Measurements from ENCODE around the gene HSBP1.

HSBP1 gene

DNA sequence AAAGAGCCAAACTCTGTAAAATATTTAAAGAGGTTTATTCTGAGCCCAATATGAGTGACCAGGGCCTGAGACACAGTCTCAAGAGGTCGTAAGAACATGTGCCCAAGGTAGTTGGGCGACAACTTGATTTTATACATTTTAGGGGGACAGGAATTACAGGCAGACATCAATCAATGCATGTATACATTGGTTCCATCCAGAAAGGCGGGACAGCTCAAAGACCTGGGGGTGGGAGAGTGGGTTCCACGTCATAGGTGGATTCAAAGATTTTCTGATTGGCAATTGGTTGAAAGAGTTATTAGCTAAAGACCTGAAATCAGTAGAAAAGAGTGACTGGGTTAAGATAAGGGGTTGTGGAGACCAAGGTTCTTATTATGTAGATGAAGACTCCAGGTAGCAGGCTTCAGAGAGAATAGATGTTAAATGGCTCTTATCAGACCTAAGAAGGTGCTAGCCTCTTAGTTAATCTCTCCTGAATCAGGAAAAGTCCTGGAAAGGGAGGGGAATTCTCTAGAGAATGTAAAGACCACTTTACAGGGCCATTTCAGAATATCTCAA lies 32.4 kb downstream of the HSBP1 start:
- no peak for DNase-seq

- no peak for DNase-seq
These were observed 34.5 kb downstream of the HSBP1 start for GRCh38 chr16:83842291-83842690.

DNA sequence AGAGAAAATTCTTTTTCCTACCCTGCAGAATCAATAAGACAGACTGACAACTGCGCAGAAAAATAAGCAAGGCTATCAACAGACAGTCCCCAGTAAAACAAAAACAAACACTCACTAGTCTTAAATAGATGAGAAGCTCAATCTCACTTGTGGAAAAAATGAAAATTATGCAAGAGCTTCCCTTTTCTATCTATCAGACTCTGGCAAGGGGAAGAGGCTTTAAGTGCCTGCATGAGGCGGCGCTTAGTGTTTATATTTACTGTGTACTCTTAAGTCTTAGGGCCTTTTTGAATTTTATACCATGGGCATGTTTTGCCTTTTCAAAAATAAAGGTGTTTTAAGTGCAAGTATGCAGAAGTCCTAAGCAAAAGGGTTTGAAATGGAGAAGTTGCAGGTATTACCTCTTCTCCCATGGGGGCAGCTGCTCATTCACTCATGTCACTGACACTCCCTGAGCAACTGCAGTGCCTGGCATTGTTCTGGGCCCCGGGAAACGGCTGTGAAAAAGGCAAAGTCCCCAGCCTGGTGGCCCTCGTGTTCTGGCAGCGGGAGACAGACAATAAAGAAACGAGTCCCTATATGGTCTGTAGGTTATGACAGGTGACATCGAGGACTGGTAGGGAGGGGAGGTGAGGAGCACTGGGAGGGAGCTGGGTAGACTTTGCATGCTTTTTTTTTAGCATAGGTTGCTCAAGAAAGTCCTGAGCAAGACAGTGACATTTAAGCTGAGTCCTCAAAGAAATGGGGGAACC lies 35.2 kb downstream of the HSBP1 start:
- DNase-seq, result no peak

DNA sequence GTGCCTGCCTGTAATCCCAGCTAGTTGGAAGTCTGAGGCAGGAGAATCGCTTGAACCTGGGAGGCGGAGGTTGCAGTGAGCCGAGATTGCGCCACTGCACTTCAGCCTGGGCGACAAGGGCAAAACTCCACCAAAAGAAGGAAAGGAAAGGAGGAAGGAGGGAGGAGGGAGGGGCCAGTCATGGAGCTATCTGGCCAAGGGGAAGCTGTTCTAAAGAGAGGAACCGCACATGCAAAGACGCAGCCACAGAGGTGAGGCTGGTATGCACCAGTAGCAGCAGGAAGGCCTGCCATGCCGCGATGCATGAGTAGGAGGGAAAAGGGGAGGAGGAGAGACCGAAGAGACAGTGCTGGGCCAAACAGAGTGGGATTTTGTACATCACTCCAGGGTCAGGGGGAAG lies 35.9 kb downstream of the HSBP1 start:
- DNase-seq, result no peak

GRCh38 chr16:83845263-83845662 lies 37.5 kb downstream of the HSBP1 start:
- DNase-seq, result no peak

DNA sequence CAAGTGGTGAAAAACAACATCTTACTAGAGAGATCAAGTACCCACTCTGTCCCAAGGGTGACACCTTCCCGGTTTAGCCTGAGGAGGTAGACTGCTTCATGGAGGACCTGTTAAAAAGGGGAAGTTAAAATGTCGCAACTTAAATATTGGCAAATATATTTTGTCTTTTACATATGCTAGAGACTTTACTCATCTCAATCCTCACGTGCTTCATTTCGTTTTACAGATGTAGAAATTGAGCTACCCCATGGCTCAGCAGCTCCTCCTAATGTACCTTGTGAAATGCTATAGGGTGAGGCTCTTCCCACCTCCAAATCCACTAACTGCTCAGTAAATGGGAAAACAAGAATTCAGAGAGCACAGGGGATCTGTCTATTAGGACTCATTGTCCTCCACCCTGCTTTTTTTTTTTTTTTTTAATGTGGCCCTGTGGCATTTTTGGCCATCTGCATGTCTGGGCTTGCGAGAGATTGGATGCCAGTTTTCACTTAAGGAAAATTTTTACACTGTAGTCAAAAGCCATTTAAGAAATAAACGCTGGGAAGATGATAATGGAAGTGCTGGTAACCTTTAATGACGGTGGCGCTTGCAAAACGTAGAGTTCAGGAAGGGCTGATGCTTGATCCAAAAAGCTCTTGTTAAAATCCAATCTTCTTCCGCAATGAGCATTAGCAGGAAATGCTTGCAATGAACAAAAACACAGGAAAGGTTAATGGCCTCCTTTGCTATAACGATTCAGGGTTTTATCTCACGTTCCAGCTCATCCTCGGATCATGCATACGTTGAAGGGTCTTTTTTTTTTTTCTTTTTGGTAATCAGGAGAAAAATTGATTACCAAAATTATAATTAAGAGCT lies 39.8 kb downstream of the HSBP1 start:
- DNase-seq, result no peak

- no peak for DNase-seq
These were observed 41.6 kb downstream of the HSBP1 start for GRCh38 chr16:83849421-83849820.

DNA sequence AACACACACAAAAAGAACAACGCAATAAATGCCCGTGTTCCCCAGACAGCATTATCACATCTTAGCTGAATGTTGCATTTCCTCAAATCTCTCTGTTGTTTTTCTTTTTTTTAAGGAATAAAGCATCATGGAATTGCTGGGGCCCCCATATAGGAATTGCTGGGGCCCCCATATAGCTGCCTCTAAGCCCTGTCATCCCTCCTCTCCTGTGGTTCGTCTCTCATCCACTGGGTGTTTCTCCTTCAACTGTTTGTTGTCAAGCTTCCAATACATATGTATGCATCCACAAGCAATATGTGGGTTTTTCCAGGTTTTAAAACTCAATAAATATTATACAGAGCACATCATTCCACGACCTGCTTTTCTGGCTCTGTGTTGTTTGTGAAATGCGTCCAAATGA lies 43.2 kb downstream of the HSBP1 start:
- DNase-seq, result no peak

- DNase-seq, result no peak
These were observed 43.7 kb downstream of the HSBP1 start for GRCh38 chr16:83851473-83851872.

- DNase-seq, result no peak
These were observed 45.0 kb downstream of the HSBP1 start for GRCh38 chr16:83852774-83853173.

DNA sequence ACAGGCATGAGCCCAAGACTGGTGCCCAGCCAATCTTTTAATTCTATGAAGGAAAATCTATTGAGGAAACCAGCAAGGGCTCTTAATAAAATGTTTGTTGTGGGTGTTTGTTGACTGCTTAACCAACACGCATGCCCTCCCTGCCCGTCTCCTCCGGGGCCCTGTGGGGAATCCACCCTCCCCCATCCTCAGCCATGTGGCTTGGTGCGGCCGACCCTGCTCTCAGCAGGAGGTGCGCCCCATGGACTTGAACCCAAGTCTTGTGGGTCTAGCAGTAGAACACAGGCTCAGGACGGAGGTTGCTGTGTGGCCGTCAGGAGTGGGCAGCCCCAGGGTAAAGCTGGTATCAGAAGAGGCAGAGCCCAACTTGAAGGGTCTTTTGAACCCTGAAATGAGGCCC lies 46.1 kb downstream of the HSBP1 start:
- DNase-seq, result no peak

DNA sequence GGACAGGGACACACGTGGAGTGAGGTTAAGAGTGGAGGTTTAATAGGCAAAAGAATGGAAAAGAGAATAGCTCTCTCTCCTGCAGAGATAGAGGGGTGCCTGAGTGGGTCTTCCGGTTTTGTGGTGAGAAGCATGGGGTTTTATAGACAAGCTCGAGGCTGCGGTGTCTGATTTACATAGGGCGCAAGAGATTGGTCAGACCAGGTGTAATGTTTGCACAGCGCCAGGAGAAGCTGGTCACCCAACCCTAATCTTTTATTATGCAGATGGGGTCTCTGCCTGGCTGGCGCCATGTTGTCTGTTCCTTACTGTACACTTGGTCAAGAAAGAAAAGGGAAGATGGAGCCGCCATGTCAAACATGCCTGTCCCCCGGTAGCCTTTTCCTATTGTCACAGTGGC lies 46.6 kb downstream of the HSBP1 start:
- DNase-seq, result no peak

DNA sequence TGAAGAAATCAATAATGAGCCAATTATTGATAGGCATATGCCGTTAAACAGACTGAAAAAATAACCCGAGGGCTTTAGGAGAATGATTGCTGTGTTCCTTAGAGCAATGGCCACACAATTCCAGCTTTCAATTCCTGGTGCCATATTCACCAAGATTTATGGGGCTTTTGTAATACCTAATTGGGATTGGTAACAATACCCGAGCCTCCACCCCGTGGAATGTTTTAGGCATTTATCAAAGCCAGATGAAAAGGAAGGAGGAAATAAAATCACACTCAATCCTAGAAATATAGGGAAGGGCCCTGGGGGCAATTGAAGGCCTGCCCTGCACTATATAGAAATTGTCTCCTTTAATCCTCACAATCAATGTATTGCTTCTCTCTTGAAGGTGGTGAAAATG lies 49.0 kb downstream of the HSBP1 start:
- DNase-seq, result no peak

DNA sequence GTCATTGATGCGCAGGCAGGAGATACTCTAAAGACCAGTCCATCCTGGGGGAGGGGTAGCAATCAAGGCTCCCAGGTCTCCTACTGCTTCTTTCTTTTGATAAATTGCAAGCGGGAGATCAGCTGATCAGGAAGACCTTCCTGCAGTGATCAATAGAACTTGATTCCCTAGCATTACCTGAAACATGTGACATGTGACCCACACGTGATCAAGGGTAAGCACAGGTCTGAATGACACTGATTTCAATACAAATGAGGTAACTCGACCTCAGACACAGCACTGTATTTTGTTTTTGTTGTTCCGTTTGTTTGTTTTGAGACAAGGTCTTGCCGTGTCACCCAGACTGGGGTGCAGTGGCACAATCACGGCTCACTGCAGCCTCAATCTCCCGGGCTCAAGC lies 51.5 kb downstream of the HSBP1 start:
- no peak for DNase-seq

GRCh38 chr16:83862661-83863060 lies 54.9 kb downstream of the HSBP1 start:
- DNase-seq, result no peak

DNA sequence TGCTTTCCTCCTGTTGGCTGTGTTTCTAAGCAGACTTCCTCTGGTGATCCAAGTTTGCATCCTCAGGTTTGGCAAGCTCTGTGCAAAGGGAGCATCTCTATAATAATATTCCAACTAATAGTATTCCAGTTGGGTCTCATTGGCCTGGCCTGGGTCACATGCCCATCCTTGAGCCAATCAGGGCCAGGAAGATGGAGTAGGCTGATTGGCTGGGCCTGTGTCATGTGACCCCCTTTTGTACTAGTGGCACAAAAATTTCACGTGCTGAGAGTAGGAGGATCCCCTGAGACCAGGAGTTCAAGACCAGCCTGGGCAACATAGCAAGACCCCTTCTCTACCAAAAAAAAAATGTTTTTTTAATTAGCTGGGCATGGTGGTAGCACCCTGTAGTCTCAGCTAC lies 55.9 kb downstream of the HSBP1 start:
- DNase-seq, result no peak
